T-helper 22 cell (primary cell): ENCODE measurements around the gene ABCA5.

Source experiments
- DNase-seq: peaks from one replicate; pipeline ENCODE4 v3.0.0-alpha.2; 2020; ENCODE audit warnings: low read depth

Gene ABCA5

DNA sequence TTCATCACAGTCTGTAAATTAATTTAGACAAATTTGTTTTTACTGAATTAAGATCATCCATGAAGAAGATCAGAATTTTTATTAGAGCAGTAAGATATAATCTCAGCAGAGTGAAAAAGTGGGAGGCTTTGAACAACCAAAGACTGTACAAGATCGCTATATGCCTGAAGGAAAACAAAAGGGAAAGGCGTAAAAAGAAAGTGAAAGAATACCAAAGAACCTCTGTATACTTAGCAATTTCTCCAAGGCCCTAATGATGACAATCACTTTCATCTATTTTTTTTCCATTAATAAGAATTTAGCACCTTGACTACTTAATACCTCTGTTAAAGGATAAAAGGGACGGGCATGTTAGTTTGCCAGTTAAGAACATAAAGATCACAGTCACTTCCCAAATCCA lies 59.7 kb downstream of the ABCA5 start:
- DNase-seq, result no peak

DNA sequence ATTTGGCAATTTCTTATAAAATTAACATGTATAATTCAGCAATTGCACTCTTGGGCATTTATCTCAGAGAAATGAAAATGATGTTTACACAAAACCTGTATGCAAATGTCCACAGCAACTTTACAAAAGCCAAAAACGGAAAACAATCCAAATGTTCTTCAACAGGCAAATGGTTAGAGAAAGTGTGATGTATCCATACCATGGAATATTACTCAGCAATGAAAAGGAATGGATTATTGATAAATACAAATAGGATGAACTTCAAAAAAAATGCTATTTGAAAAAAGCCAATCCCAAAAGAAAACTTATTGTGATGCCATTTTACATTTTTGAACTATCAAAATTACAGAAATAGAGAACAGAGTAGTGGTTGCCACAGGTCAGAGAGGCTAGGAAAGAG lies 61.1 kb downstream of the ABCA5 start:
- no peak for DNase-seq

DNA sequence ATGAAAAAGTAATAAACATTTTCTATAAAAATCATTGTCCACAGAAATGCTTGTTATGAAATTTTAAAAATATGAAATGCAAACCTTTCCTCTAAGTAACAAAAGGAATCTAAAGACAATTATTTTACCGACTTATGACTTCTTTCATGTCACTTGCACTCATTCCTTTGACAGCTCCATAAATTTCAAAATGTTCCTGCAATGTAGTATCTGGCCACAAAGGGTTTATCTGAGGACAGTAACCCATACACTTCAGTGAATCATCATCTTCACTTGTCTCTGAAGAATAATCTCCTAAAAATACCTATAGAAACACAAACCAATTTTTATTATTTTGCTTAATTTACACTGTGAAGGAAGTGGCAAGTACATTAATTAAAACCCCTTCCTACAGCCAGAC lies 72.7 kb downstream of the ABCA5 start:
- DNase-seq, result no peak

GRCh38 chr17:69250641-69251040 lies 76.3 kb downstream of the ABCA5 start:
- DNase-seq, result no peak

DNA sequence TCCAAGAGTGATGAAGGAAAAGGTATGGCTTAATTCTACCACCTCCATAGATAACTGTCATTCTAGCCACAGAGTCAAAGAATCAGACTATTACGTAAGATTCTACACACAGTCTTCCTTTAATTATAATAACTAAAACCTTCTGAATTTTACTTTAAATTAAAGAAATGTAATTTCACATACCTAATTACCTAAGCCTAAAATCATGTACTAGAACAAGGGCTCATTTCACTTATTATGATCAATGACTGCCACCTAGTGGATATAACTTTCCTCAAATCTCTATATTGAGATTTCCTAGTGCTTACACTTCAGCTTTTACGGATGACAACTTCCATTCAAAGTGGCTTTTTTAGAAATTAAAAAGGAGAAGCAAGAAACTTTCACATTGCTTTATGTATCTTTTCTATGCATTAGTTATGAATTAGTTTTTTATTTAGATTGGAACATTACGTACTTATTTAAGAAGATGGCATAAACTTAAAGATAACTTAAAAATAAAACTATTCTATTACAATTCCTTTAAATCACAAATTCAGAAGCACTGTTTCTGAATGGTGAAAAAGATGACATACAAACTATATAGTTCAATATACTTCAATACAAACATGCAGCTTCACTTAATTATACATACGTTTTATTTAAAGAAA lies 80.1 kb downstream of the ABCA5 start:
- no peak for DNase-seq

DNA sequence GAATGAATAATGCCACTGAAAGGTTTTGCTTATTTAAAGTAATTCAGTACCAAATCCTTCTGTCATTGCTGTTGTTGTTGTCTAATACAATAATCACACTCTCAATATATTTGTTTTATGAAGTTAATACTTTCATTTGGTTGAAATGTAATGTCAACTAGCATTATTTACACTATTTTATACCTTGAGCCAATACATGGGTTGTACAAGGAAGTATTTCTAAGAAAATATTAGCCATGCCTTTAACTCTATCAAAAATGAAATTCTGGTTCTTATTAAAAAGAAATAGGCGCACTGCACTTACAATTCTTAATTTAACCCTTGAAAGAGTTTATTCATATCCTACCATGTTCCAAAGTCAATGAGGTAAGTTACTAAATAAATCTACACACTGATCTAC lies 80.7 kb downstream of the ABCA5 start:
- no peak for DNase-seq

DNA sequence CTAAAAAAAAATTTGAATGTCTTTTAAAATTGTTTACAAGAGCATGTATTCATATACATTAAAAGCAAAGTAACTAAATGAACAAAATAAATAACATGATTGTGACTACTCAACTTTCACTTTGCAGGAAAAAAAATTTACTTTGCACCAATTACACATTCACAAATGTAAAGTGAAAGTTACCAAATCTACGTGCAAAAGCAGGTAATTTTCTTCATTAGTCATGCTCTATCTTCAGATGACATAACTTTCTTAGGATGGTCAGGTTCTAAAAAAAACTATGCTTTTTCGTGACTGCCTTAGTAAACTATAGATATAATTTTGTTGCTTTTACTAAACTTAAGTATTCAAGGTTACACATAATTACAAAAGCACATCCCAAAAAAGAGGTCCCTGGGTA lies 81.3 kb downstream of the ABCA5 start:
- no peak for DNase-seq

- no peak for DNase-seq
These were observed 87.0 kb downstream of the ABCA5 start for GRCh38 chr17:69239611-69240600.

DNA sequence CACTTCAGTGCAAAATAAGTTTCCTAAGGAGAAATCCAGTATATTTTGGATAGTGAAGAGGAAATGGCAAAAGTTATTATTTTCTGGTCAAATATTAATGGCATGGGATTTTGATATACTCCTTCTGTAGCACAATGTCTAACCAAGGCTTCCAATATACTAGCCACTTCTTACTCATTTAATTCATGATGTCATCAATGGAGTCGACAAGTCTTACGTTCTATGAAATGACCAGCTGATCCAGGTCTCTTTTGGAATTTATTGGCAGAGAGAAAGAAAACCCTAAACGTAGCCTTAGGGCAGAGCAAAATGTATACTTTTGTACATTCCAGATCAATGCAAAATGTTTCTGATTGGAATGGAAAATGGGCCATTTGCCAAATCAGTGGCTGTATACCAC lies 90.0 kb downstream of the ABCA5 start:
- DNase-seq, result no peak

- no peak for DNase-seq
These were observed 90.5 kb downstream of the ABCA5 start for GRCh38 chr17:69236464-69236863.

DNA sequence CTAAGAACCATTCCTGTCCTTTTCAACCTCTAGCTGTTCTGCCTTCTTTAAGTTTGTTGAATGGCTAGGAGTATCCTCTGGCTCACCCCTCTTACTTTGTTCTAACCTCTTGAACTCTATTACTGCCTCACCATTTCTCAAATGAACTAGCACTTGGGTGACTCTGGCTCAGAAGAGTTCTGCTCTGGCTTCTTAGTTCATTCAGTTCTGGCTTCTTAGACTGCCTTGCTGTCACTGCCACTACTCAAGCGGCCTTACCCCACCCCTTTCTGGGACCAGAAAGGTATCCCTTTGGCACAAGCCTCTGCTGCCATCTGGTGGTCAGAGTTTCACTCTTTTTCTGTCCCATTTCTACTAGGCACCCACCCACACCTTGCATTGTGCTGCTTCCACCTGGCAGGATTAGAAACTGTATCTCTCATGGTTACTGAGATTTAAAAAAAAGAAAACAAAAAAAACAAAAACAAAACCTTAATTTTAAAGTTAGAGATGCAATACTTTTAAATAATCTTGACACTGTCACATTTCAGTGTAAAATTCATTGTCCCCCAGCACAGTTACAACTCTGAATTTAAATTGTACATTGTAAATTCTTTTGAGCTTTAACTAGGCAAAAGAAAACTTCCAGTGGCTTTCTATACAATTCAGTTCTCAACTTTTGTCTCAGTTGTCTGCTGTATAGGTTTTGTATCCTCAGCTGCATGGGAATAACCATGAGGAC lies 91.4 kb downstream of the ABCA5 start:
- no peak for DNase-seq

DNA sequence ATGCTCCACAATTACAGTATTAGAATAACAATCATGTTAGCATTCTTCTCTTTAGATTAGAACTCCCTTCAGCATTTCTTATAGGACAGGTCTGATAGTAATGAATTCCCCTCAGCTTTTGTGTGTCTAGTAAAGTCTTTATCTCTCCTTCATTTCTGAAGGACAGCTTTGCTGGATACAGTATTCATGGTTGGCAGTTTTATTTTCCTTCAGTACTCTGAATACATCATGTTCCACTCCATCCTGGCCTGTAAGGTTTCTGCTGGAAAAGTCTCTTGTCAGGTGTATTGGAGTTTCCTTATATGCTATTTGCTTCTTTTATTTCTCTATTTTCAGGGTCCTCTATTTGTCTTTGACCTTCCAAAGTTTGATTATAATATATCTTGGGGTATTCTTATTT lies 94.3 kb downstream of the ABCA5 start:
- DNase-seq, result no peak

DNA sequence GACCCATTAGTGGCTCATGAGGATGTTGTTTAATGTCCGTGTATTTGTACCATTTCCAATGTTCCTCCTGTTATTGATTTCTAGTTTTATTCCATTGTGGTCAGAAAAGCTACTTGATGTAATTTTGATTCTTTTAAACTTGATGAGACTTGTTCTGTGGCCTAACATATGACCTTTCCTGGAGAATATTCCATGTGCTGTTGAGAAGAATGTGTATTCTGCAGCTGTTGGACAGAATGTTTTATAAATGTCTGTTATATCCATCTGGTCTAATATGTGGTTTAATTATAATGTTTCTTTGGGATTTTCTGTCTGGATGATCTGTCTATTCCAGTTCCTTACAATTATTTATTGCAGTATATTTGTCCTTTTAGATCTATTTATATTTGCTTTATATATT lies 95.4 kb downstream of the ABCA5 start:
- no peak for DNase-seq

GRCh38 chr17:69230939-69231338 lies 96.0 kb downstream of the ABCA5 start:
- no peak for DNase-seq

DNA sequence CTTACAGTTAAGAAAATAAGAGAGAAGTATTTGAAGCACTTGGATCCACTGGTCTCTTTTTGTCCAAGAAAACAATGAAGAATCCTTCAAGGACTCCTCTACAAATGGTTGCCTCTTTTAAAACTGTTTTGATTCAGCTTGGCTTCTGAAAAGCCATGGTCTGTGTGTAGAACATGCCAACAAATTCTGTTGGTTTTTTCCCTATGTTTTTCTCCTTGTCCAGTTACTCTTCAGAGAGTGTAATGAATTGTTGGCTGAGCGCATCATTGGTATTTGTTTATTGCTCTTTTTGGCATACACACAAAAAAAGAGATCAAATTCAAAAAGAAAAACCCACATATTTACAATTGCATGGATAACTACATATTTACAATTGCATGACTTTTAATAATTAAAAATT lies 98.4 kb downstream of the ABCA5 start, which contains the start of gene ABCA10:
Gene ABCA10, minus strand, starts transcription at position 249 of the 400 bp plus-strand sequence. CDS start 3,466 bp downstream, outside the sequence.
- DNase-seq, result no peak

DNA sequence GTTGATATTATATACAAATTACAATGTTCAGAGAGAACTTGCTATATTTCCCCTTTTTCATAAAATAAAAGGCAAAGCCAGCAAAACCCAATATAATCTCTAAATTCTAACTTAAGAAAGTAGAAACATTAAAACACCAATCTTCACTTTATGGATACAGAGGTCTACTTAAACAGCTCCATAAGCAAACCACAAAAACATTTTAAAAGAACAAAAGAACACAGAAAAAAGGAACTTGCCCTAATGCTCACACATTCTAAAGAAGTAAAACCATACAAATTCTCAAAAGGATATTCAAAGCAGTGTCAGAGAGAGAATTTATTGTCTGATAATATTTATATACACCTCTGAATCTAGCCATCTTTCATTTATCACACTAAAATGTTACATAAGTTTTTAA lies 98.9 kb downstream of the ABCA5 start:
- no peak for DNase-seq

- no peak for DNase-seq
These were observed 99.4 kb downstream of the ABCA5 start for GRCh38 chr17:69227541-69227940.

GRCh38 chr17:69223809-69224208 lies 103.1 kb downstream of the ABCA5 start:
- no peak for DNase-seq

DNA sequence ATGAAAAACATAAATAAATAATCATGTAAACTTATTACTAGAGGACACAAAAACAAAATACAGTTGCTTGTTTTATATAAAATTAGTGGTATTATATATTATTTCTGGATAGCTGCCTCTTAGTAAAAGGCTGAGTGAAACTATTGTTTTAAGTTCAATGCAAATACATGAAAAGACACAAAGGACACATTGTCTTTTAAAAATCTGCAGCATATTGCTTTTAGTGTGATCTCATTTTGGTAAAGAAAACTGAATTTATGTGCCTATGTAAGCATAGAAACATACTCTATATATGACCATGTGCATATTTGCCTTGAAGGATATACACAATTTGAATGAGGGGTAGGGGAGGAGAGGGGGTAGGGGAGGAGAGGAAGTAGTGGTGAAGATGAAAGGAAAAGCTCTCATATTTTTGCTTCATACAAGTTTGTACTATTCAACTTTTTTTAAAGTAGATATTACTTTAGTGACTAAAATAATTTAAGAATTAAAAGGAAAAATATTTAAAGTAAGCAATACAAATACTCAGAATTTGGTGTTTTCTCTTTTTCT lies 104.2 kb downstream of the ABCA5 start:
- no peak for DNase-seq

DNA sequence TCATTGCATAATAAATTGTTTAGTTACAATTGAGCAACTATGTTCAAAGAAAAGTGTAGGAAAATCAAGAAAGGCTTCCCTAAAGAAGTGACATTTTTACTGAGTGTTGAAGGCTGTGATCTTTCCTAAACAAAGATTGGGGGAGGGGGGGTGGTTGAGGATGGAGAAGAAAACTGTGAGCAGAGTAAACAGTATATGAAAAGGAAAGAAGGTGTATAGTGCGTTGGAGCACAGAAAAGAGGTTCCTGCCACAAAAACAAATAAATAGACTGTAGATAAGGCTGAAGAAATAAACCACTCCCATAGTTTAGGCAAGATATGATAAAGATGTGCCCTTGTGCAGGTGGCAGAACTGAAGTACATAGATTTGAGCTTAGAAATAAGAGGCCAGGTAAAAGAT lies 106.8 kb downstream of the ABCA5 start:
- no peak for DNase-seq

- DNase-seq, result no peak
These were observed 107.9 kb downstream of the ABCA5 start for GRCh38 chr17:69218986-69219385.

DNA sequence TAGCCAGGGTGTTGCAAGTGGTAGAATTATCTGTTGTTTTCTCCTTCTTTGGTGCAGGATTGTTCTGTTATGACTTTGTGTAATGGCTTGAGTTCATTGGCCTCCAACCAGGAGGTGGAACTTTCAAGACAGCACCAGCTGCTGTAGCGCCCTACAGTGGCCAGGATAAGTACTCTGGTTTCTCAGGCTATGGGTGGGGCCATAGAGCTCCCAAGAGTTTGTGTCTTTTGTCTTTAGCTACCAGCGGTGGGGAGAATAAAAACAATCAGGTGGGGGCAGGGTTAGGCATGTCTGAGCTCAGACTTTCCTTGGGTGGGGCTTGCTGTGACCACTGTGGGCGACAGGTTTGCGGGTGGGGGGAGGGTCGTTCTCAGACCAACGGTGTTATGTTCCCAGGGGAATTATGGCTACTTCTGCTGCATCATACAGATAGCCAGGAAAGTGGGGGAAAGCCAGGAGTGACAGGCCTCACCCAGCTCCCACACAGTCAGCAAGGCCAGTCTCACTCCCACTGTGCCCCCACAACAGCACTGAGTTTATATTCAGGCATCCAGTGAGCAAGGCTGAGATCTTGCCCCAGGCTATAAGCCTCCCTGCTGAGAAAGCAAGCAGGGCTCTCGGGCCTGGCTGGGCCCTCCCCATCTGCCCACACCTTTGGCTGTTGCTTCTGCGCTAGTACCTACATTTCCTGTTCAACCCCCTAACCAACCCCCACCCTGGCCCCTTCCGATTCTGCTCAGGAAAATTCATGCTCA lies 113.7 kb downstream of the ABCA5 start:
- no peak for DNase-seq
